ENCODE data around the gene HAX1. TPM values are rescaled to one million over a fixed set of nuclear protein-coding genes. Genes with fewer than 3 reads are reported as not detected.

The HAX1 gene
- total and polyA plus RNA-seq, 4 donors: 37.5 to 91.2 (median 59.3) TPM

DNA sequence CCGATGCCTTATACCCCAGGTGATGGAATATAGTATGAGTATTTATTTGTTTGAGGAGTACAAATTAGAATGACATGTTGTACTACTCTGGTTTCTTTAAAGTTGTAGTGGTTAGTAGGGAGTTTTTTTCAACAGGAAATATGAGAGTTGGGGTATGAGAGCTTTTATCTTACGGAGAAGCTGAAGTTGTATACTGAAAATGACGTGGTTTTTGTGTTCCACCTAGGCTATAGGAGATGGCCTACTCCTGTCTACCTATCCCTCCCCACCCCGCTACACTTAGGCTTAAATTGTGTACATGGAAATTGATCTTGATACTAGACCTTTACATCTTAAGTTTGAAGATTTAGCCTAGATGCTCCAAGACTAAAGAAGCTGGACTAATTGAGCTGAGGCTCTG is 6.8 kb upstream of the HAX1 start:
- Histone ChIP-seq H3K27me3 (ENCODE audit: control insufficient read depth in 4 of 4, insufficient read depth in 4 of 4, low read length in 3 of 4) (no peaks in the 10 kb centered on the region), H3K4me1 (ENCODE audit: control insufficient read depth in 4 of 4, insufficient read depth in 4 of 4, low read length in 3 of 4) (no peaks in the 10 kb centered on the region), H3K27ac (ENCODE audit: low read depth in 1 of 2, low read length in 2 of 2) (no peak overlapping the region), H3K36me3 (ENCODE audit: control insufficient read depth in 4 of 4, insufficient read depth in 3 of 4, low read depth in 1 of 4, low read length in 3 of 4) (peaks cover 15 to 79% (median 61%) of the 10 kb centered on the region in 4 donors), H3K9ac (ENCODE audit: low read depth in 1 of 2, low read length in 2 of 2) (no peak overlapping the region), H3K9me3 (ENCODE audit: control insufficient read depth in 4 of 4, low read length in 3 of 4) (no peaks in the 10 kb centered on the region), H3K4me3 (ENCODE audit: low read depth in 1 of 3, low read length in 3 of 3) (no peak overlapping the region)
- DNase-seq (ENCODE audit: low spot score): no peak
- TF ChIP-seq, protein P1, sequence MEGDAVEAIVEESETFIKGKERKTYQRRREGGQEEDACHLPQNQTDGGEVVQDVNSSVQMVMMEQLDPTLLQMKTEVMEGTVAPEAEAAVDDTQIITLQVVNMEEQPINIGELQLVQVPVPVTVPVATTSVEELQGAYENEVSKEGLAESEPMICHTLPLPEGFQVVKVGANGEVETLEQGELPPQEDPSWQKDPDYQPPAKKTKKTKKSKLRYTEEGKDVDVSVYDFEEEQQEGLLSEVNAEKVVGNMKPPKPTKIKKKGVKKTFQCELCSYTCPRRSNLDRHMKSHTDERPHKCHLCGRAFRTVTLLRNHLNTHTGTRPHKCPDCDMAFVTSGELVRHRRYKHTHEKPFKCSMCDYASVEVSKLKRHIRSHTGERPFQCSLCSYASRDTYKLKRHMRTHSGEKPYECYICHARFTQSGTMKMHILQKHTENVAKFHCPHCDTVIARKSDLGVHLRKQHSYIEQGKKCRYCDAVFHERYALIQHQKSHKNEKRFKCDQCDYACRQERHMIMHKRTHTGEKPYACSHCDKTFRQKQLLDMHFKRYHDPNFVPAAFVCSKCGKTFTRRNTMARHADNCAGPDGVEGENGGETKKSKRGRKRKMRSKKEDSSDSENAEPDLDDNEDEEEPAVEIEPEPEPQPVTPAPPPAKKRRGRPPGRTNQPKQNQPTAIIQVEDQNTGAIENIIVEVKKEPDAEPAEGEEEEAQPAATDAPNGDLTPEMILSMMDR (IDR thresholded peaks at IDR 0.05; ENCODE audit: low read depth, low read length, missing input control): no peak
- TF ChIP-seq RXRA (IDR thresholded peaks at IDR 0.05): no peak
- TF ChIP-seq FOXA2 (IDR thresholded peaks at IDR 0.05): no peak
- no peak for TF ChIP-seq FOXA1 (IDR thresholded peaks at IDR 0.05)
- TF ChIP-seq HNF4G (IDR thresholded peaks at IDR 0.05): no peak
- TF ChIP-seq NR2F2 (IDR thresholded peaks at IDR 0.05): no peak
- TF ChIP-seq, protein P2, sequence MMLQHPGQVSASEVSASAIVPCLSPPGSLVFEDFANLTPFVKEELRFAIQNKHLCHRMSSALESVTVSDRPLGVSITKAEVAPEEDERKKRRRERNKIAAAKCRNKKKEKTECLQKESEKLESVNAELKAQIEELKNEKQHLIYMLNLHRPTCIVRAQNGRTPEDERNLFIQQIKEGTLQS (IDR thresholded peaks at IDR 0.05): no peak
- no peak for TF ChIP-seq YY1 (IDR thresholded peaks at IDR 0.05)
- TF ChIP-seq MAX (IDR thresholded peaks at IDR 0.05): no peak
- TF ChIP-seq SP1 (IDR thresholded peaks at IDR 0.05): no peak
- TF ChIP-seq EGR1 (IDR thresholded peaks at IDR 0.05; ENCODE audit: low read depth in 2 of 2): no peak
- TF ChIP-seq TAF1 (conservative IDR thresholded peaks at IDR 0.05): no peak
- no peak for TF ChIP-seq GABPA (IDR thresholded peaks at IDR 0.05 in 1 of 2, conservative IDR thresholded peaks at IDR 0.05 in 1 of 2)
- WGBS: 84% methylated on average over 4 of the region's 4 CpGs

GRCh38 chr1:154270833-154271232 is 1.6 kb upstream of the HAX1 start:
- 88% methylated on average over 5 of the region's 5 CpGs for WGBS
- no peak overlapping the region for H3K9ac ChIP-seq (ENCODE audit: low read depth in 1 of 2, low read length in 2 of 2)
- no peak overlapping the region for H3K27ac ChIP-seq (ENCODE audit: low read depth in 1 of 2, low read length in 2 of 2)

More at GRCh38 chr1:154270833-154271232, 1.6 kb upstream of the HAX1 start:
- H3K4me1 ChIP-seq (ENCODE audit: control insufficient read depth in 4 of 4, insufficient read depth in 4 of 4, low read length in 3 of 4): peaks cover 0 to 15% (median 13%) of the 10 kb centered on the region in 4 donors
- DNase-seq (ENCODE audit: low spot score): no peak
- H3K36me3 ChIP-seq (ENCODE audit: control insufficient read depth in 4 of 4, insufficient read depth in 3 of 4, low read depth in 1 of 4, low read length in 3 of 4): peaks cover 2 to 48% (median 27%) of the 10 kb centered on the region in 4 donors
- no peaks in the 10 kb centered on the region for H3K27me3 ChIP-seq (ENCODE audit: control insufficient read depth in 4 of 4, insufficient read depth in 4 of 4, low read length in 3 of 4)
- H3K4me3 ChIP-seq (ENCODE audit: low read depth in 1 of 3, low read length in 3 of 3): no peak overlapping the region
- H3K9me3 ChIP-seq (ENCODE audit: control insufficient read depth in 4 of 4, low read length in 3 of 4): no peaks in the 10 kb centered on the region
- TF ChIP-seq RAD21 (IDR thresholded peaks at IDR 0.05) (no peak), YY1 (IDR thresholded peaks at IDR 0.05) (no peak), HNF4A (conservative IDR thresholded peaks at IDR 0.05) (no peak), TAF1 (conservative IDR thresholded peaks at IDR 0.05) (no peak), FOXA1 (IDR thresholded peaks at IDR 0.05) (no peak), GABPA (IDR thresholded peaks at IDR 0.05 in 1 of 2, conservative IDR thresholded peaks at IDR 0.05 in 1 of 2) (no peak), ZBTB33 (IDR thresholded peaks at IDR 0.05) (no peak), REST (IDR thresholded peaks at IDR 0.05) (no peak), FOXA2 (IDR thresholded peaks at IDR 0.05) (no peak), JUND (IDR thresholded peaks at IDR 0.05) (no peak), SP1 (IDR thresholded peaks at IDR 0.05) (no peak), EGR1 (IDR thresholded peaks at IDR 0.05; ENCODE audit: low read depth in 2 of 2) (no peak), HNF4G (IDR thresholded peaks at IDR 0.05) (no peak), MAX (IDR thresholded peaks at IDR 0.05) (no peak)
- TF ChIP-seq, protein P2 (IDR thresholded peaks at IDR 0.05): no peak
- TF ChIP-seq, protein P1 (IDR thresholded peaks at IDR 0.05; ENCODE audit: low read depth, low read length, missing input control): no peak

All from liver (tissue), 9 donors.